Measurements from ENCODE around the gene DDR2. TPM values are rescaled to one million over a fixed set of nuclear protein-coding genes. Genes with fewer than 3 reads are reported as not detected.
"Not testable (repeated sequence)": the region's sequence is repeated elsewhere in the genome, so short reads cannot be mapped to it uniquely, and the experiment has no call there.

The DDR2 gene
- total and polyA plus RNA-seq, 8 donors, result 28.5 to 47.9 (median 45.0) TPM

DNA sequence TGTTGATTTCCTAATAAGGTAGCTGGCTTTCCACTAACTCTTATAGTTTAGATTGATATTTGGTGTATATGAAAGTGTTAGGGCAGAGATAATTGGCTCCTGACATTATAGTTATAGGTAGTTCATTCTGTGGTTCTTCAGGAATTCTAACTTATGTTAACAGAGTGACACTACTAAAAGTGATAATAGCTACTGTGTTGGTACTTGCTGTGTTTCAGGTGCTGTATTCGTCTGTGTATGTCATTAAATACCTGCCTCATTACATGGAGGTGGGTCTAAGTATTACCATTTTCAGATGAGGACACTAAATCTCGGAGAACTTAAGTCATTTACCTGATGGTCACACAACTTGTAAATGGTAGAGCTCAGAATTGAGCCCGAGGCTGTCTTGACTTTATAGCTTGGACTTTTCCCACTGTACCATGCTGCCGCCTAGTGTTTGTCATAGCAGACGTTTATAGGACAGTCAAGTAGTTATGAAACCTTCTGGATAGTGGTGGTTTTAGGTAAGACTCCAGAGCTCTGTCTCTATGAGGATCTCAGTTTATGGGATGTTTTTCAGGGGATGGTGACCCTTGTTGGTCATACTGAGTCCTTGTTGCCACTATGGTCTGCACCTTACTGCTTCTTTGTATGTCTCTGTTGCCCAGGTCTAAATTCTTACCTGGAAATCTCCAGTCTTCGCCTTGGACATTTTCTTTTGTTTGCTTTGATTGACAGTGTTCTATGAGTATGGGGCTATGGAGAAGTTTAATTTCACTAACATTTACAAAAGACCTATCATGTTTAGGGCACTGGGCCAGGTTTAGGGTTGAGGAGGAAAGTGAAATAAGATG is 167.9 kb downstream of the DDR2 start:
- peaks cover 0 to 60% of the 10 kb centered on the region in 2 donors for H3K36me3 ChIP-seq
- H3K4me1 ChIP-seq; H3K27me3 ChIP-seq; H3K9me3 ChIP-seq; H3K27ac ChIP-seq; intact Hi-C loops (cut with DNase I); H3K4me3 ChIP-seq: not testable (repeated sequence)
- DNase-seq (peak in 3 of 4 donors; percentile 31 to 75 (median 50)), ATAC-seq (peak; percentile 95)
- TF ChIP-seq, protein P1, sequence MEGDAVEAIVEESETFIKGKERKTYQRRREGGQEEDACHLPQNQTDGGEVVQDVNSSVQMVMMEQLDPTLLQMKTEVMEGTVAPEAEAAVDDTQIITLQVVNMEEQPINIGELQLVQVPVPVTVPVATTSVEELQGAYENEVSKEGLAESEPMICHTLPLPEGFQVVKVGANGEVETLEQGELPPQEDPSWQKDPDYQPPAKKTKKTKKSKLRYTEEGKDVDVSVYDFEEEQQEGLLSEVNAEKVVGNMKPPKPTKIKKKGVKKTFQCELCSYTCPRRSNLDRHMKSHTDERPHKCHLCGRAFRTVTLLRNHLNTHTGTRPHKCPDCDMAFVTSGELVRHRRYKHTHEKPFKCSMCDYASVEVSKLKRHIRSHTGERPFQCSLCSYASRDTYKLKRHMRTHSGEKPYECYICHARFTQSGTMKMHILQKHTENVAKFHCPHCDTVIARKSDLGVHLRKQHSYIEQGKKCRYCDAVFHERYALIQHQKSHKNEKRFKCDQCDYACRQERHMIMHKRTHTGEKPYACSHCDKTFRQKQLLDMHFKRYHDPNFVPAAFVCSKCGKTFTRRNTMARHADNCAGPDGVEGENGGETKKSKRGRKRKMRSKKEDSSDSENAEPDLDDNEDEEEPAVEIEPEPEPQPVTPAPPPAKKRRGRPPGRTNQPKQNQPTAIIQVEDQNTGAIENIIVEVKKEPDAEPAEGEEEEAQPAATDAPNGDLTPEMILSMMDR (IDR thresholded peaks at IDR 0.05), result peak in 1 of 2 donors; percentile 27

DNA sequence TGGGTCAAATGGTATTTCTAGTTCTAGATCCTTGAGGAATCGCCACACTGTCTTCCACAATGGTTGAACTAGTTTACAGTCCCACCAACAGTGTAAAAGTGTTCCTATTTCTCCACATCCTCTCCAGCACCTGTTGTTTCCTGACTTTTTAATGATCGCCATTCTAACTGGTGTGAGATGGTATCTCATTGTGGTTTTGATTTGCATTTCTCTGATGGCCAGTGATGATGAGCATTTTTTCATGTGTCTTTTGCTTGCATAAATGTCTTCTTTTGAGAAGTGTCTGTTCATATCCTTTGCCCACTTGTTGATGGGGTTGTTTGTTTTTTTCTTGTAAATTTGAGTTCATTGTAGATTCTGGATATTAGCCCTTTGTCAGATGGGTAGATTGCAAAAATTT is 175.2 kb downstream of the DDR2 start:
- H3K9me3 ChIP-seq; H3K4me1 ChIP-seq; intact Hi-C loops (cut with DNase I); DNase-seq; ATAC-seq; H3K27me3 ChIP-seq; H3K4me3 ChIP-seq; H3K27ac ChIP-seq: not testable (repeated sequence)
- peaks cover 0 to 57% of the 10 kb centered on the region in 2 donors for H3K36me3 ChIP-seq

DNA sequence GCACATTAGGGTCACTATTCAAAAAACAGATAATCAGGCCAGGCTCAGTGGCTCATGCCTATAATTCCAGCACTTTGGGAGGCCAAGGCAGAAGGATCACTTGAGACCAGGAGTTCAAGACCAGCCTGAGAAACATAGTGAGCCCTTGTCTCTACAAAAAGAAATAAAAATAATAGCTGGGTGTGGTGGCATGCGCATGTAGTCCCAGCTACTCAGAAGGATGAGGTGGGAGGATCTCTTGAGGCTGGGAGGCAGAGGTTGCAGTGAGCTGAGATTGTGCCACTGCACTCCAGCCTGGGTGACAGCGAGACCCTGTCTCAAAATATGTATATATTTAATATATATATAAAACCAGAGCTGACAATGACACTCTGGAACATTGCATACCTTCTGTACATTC is 180.1 kb downstream of the DDR2 start:
- H3K4me1 ChIP-seq; DNase-seq; intact Hi-C loops (cut with DNase I); H3K4me3 ChIP-seq; ATAC-seq; H3K27me3 ChIP-seq; H3K27ac ChIP-seq; H3K9me3 ChIP-seq: not testable (repeated sequence)
- H3K36me3 ChIP-seq, result peaks cover 0 to 18% of the 10 kb centered on the region in 2 donors

DNA sequence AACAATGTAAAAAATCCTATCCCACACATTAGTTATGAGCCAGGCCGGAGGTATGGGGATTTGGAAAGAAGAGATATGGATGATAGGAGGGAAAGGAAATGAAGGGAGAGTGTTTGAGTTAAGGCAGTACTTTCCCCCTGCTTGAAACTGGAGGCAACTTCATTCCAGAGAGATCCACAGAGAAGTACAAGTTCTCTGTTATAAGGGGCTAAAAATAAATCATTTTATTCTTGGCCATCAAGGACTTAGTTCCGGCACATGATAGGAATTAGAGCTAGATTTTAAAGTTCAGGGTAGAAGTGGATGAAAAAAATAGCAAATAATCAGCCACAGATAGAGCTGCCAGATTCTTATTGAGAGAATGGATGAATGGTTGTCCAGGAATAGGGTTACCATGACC is 185.9 kb downstream of the DDR2 start:
- H3K27ac ChIP-seq; ATAC-seq; H3K9me3 ChIP-seq; H3K4me1 ChIP-seq; H3K4me3 ChIP-seq; DNase-seq; H3K36me3 ChIP-seq; intact Hi-C loops (cut with DNase I): not testable (repeated sequence)
- peaks cover 7 to 23% of the 10 kb centered on the region in 2 donors for H3K27me3 ChIP-seq

DNA sequence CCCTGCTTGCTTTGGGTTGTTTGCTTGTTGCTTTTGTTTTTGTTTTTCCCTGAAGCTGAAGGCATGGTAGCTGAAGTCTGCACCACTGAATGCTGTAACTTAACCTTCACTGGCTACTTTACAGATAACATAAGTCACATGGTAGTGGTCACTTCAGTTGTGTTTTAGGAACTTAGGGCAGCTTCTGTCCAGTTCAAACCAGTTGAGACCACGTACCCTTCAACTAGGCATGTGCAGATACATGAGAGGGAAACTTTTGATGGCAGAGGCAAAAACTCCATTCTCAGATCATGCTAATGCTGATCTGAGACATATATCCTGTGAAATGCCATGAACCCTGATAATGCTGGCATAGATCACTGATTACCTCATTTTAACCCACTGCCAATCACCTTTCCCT is 186.4 kb downstream of the DDR2 start:
- H3K9me3 ChIP-seq; ATAC-seq; H3K4me1 ChIP-seq; H3K36me3 ChIP-seq; H3K27ac ChIP-seq; DNase-seq; H3K4me3 ChIP-seq; intact Hi-C loops (cut with DNase I): not testable (repeated sequence)
- peaks cover 7 to 28% of the 10 kb centered on the region in 2 donors for H3K27me3 ChIP-seq

DNA sequence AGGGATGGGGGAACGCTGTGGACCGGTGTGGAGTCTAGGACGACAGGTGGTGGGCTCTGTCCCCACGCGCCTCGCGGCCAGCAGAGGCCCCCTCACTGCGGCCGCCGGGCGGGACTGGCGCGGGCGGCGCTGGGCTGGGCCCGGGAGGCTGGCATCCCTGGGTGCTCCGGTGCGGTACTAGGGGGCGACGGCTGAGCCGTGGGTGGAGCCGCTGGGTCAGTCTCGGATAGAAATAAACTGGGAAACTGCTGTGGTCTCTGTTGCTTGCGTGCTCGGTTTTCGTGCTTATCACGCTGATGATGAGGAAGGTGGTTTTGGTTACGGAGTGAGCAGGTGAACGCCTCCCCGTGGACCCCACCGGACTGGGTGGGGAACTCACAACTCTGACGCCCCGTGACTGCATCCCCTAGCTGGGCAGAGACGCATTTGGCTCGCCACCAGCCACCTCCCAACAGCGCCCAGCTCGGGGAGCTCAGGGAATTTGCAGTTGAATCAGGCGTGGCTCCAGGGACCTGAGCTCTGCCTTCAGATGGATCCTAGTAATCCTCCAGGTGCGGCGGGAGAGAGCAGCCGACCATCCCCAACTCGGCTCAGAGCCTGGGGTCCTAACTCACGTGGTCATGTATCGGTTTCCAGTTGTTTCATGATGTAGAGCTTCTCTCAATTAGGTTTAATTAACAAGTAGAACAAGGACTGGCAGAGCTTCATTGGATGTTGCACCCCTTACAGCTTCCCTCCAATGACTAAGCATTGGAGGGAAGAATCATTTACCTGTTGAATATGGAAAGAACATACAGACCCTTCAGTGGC is 190.3 kb downstream of the DDR2 start:
- Histone ChIP-seq H3K4me1 (peaks cover 7 to 8% of the 10 kb centered on the region in 2 donors), H3K4me3 (peak overlapping the region in 1 of 2 donors; percentile 14), H3K9me3 (no peaks in the 10 kb centered on the region), H3K27me3 (peaks cover 7 to 48% of the 10 kb centered on the region in 2 donors), H3K36me3 (no peaks in the 10 kb centered on the region), H3K27ac (no peak overlapping the region)
- intact Hi-C loops (cut with DNase I), result no loop called here
- ATAC-seq, result peak; percentile 68
- DNase-seq, result peak in 3 of 4 donors; percentile 25 to 68 (median 30)
- TF ChIP-seq, protein P1 (IDR thresholded peaks at IDR 0.05), result no peak

DNA sequence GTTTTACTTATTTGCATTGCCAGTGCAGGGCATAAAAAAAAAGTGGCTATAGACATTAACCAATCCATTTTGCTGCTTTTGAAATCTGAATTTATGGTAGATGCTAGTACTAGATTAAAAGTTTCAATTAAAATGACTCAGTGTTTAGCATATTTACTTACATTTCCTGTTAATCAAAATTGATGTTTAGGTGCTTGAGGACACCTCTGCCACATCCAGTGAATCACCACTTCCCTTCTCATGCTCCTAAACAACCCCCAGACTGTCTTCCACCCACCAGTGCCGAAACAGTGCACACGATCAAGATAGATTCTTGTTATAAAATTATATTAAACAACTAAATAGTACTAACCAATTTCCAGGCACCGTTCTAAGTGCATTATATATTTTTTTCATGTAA is 191.0 kb downstream of the DDR2 start:
- ATAC-seq, result no peak
- H3K4me1 ChIP-seq, result peaks cover 7 to 8% of the 10 kb centered on the region in 2 donors
- peaks cover 7 to 49% of the 10 kb centered on the region in 2 donors for H3K27me3 ChIP-seq
- intact Hi-C loops (cut with DNase I), result no loop called here
- H3K4me3 ChIP-seq, result no peak overlapping the region
- H3K27ac ChIP-seq, result no peak overlapping the region
- H3K36me3 ChIP-seq, result no peaks in the 10 kb centered on the region
- no peak for DNase-seq
- no peaks in the 10 kb centered on the region for H3K9me3 ChIP-seq
- TF ChIP-seq, protein P1 (IDR thresholded peaks at IDR 0.05), result no peak
